GM23338 (cell line): ENCODE results near the gene DDX19B. TPM values are rescaled to one million over a fixed set of nuclear protein-coding genes. Genes with fewer than 3 reads are reported as not detected.

Experiments used
- ATAC-seq: fragments of 200-7000 bp; cut with Tn5 transposase; 3 replicates; pipeline ENCODE4 v1.9.1; 2020
- DNase-seq: peaks from one replicate; pipeline ENCODE4 v3.0.0-alpha.2; 2015; ENCODE audit warnings: low spot score
- H2AFZ ChIP-seq: fragments of 200-600 bp; sonication (generic); 2 replicates; pipeline ENCODE4 v1.8.0; 2016; ENCODE audit warnings: antibody characterized with exemption, mild to moderate bottlenecking, moderate library complexity
- H3F3A ChIP-seq: fragments of 200-600 bp; sonication (generic); replicated peaks from 2 replicates; pipeline ENCODE4 v1.8.0; 2017; ENCODE audit warnings: antibody characterized with exemption, mixed run types, low read depth
- H3K27ac ChIP-seq: fragments of 200-600 bp; sonication (generic); 2 replicates; pipeline ENCODE4 v1.6.1; 2016; ENCODE audit warnings: low read depth
- H3K27me3 ChIP-seq: fragments of 200-600 bp; sonication (generic); 2 replicates; pipeline ENCODE4 v1.8.0; 2016; ENCODE audit warnings: mild to moderate bottlenecking, mixed run types, moderate library complexity; ENCODE audit not compliant: insufficient read depth
- H3K36me3 ChIP-seq: fragments of 200-600 bp; sonication (generic); 2 replicates; pipeline ENCODE4 v1.8.0; 2016; ENCODE audit warnings: mild to moderate bottlenecking; ENCODE audit not compliant: insufficient read depth
- H3K4me1 ChIP-seq: fragments of 200-600 bp; sonication (generic); 2 replicates; pipeline ENCODE4 v1.8.0; 2016; ENCODE audit warnings: mild to moderate bottlenecking, moderate library complexity; ENCODE audit not compliant: insufficient read depth
- H3K4me2 ChIP-seq: fragments of 200-600 bp; sonication (generic); 2 replicates; pipeline ENCODE4 v1.7.1; 2017; ENCODE audit warnings: mixed run types
- H3K4me3 ChIP-seq: fragments of 200-600 bp; sonication (generic); 2 replicates; pipeline ENCODE4 v1.6.1; 2016; ENCODE audit warnings: mixed run types
- H3K79me2 ChIP-seq: fragments of 200-600 bp; sonication (generic); replicated peaks from 2 replicates; pipeline ENCODE4 v1.8.0; 2017; ENCODE audit warnings: mild to moderate bottlenecking; ENCODE audit not compliant: insufficient read depth
- H3K9me2 ChIP-seq: fragments of 200-600 bp; sonication (generic); 2 replicates; pipeline ENCODE4 v1.8.0; 2017; ENCODE audit not compliant: insufficient read depth
- H4K20me1 ChIP-seq: fragments of 200-600 bp; sonication (generic); replicated peaks from 2 replicates; pipeline ENCODE4 v1.8.0; 2017; ENCODE audit warnings: mild to moderate bottlenecking; ENCODE audit not compliant: insufficient read depth
- H3K27ac Mint-ChIP-seq: 2 replicates; pipeline ENCODE4 v1.8.0; 2020; ENCODE audit warnings: inconsistent platforms, mild to moderate bottlenecking, moderate library complexity, mixed read lengths
- H3K27me3 Mint-ChIP-seq: 3 replicates; pipeline ENCODE4 v1.8.0; 2022; ENCODE audit warnings: low read depth, mild to moderate bottlenecking, moderate library complexity, mixed read lengths, inconsistent platforms; ENCODE audit not compliant: insufficient read depth, poor library complexity
- H3K36me3 Mint-ChIP-seq: 3 replicates; pipeline ENCODE4 v1.8.0; 2021; ENCODE audit warnings: low read depth, mild to moderate bottlenecking, inconsistent platforms, moderate library complexity, mixed read lengths
- H3K4me1 Mint-ChIP-seq: 3 replicates; pipeline ENCODE4 v1.8.0; 2020; ENCODE audit warnings: mild to moderate bottlenecking, inconsistent platforms, mixed read lengths
- H3K4me3 Mint-ChIP-seq: 3 replicates; pipeline ENCODE4 v1.8.0; 2021; ENCODE audit warnings: moderate library complexity, mild to moderate bottlenecking, inconsistent platforms, mixed read lengths
- H3K9me3 Mint-ChIP-seq: 3 replicates; pipeline ENCODE4 v1.8.0; 2020; ENCODE audit warnings: moderate library complexity, mild to moderate bottlenecking, inconsistent platforms, mixed read lengths
- EZH2 ChIP-seq: fragments of 200-600 bp; sonication (generic); IDR thresholded peaks from one replicate; pipeline ENCODE4 v1.8.0; 2017; ENCODE audit warnings: antibody characterized with exemption, mild to moderate bottlenecking, low read depth; ENCODE audit not compliant: unreplicated experiment
- EZH2phosphoT487 ChIP-seq: fragments of 200-600 bp; sonication (generic); IDR thresholded peaks from one replicate; pipeline ENCODE4 v1.8.1; 2018; ENCODE audit warnings: antibody characterized with exemption; ENCODE audit not compliant: unreplicated experiment
- NANOG ChIP-seq: IDR thresholded peaks from 2 replicates; pipeline ENCODE4 v1.6.1; 2016; ENCODE audit warnings: antibody characterized with exemption, borderline replicate concordance
- POLR2AphosphoS5 ChIP-seq: IDR thresholded peaks from 2 replicates; pipeline ENCODE4 v1.6.1; 2016; ENCODE audit warnings: antibody characterized with exemption, low read depth
- STAT1 ChIP-seq: IDR thresholded peaks from one replicate; pipeline ENCODE4 v1.6.1; 2016; ENCODE audit warnings: antibody characterized with exemption; ENCODE audit not compliant: unreplicated experiment
- ZNF331 ChIP-seq: fragments of 250-450 bp; sonication (Bioruptor Pico); IDR thresholded peaks from 2 replicates; pipeline ENCODE4 v1.5.0; 2020; ENCODE audit warnings: low read depth, mild to moderate bottlenecking, moderate library complexity
- polyA plus RNA-seq: library from polyadenylated mRNA; unstranded; fragments of >200 nt; fragmentation: Nextera tagmentation; extraction: Ambion mirVana; gene quantifications from 2 replicates; pipeline ENCODE4 v1.2.1, GENCODE V29; 2016
- total RNA-seq: library from RNA; depleted of rRNA; stranded (reverse); fragments of >200 nt; shearing (Covaris generic); gene quantifications from 2 replicates; pipeline ENCODE4 v1.2.3, GENCODE V29; 2014
- TF ChIP-seq, protein P1 (sequence below): fragments of 250-450 bp; sonication (Bioruptor Pico); IDR thresholded peaks from 2 replicates; pipeline ENCODE4 v1.5.0; 2020; ENCODE audit warnings: mild to moderate bottlenecking, moderate library complexity
- TF ChIP-seq, protein P2 (sequence below), 2 experiments: fragments of 200-600 bp in 1 of 2; sonication (generic) in 1 of 2; conservative IDR thresholded peaks; 2 replicates each; pipeline versions ENCODE4 v1.5.1 to v1.6.1; 2016 to 2017; ENCODE audit warnings: antibody characterized with exemption in 2 of 2, low read depth in 2 of 2, mild to moderate bottlenecking in 2 of 2, moderate library complexity in 1 of 2
- TF ChIP-seq, protein P3 (sequence below): IDR thresholded peaks from 2 replicates; pipeline ENCODE4 v1.6.1; 2016; ENCODE audit warnings: antibody characterized with exemption
- TF ChIP-seq, protein P4 (sequence below): IDR thresholded peaks from one replicate; pipeline ENCODE4 v1.6.1; 2018; ENCODE audit warnings: antibody characterized with exemption; ENCODE audit not compliant: unreplicated experiment

The DDX19B gene
- total and polyA plus RNA-seq, 2 experiments from 2014 or later, result 42.2 to 45.8 TPM

DNA sequence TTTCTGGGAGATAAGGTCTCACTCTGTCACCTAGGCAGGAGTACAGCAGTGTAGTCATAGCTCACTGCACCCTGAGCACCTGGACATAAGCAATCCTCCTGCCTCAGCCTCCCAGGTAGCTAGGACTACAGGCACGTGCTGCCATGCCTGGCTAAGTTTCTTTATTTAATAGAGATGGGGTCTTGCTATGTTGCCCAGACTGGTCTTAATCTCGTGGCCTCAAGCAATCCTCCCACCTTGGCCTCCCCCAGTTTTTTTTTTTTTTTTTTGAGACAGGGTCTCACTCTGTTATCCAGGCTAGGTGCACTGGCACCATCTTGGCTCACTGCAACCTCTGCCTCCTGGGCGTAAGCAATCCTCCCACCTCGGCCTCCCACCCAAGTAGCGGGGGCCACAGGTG is 21.1 kb downstream of the DDX19B start (continued):
- TF ChIP-seq, protein P1, sequence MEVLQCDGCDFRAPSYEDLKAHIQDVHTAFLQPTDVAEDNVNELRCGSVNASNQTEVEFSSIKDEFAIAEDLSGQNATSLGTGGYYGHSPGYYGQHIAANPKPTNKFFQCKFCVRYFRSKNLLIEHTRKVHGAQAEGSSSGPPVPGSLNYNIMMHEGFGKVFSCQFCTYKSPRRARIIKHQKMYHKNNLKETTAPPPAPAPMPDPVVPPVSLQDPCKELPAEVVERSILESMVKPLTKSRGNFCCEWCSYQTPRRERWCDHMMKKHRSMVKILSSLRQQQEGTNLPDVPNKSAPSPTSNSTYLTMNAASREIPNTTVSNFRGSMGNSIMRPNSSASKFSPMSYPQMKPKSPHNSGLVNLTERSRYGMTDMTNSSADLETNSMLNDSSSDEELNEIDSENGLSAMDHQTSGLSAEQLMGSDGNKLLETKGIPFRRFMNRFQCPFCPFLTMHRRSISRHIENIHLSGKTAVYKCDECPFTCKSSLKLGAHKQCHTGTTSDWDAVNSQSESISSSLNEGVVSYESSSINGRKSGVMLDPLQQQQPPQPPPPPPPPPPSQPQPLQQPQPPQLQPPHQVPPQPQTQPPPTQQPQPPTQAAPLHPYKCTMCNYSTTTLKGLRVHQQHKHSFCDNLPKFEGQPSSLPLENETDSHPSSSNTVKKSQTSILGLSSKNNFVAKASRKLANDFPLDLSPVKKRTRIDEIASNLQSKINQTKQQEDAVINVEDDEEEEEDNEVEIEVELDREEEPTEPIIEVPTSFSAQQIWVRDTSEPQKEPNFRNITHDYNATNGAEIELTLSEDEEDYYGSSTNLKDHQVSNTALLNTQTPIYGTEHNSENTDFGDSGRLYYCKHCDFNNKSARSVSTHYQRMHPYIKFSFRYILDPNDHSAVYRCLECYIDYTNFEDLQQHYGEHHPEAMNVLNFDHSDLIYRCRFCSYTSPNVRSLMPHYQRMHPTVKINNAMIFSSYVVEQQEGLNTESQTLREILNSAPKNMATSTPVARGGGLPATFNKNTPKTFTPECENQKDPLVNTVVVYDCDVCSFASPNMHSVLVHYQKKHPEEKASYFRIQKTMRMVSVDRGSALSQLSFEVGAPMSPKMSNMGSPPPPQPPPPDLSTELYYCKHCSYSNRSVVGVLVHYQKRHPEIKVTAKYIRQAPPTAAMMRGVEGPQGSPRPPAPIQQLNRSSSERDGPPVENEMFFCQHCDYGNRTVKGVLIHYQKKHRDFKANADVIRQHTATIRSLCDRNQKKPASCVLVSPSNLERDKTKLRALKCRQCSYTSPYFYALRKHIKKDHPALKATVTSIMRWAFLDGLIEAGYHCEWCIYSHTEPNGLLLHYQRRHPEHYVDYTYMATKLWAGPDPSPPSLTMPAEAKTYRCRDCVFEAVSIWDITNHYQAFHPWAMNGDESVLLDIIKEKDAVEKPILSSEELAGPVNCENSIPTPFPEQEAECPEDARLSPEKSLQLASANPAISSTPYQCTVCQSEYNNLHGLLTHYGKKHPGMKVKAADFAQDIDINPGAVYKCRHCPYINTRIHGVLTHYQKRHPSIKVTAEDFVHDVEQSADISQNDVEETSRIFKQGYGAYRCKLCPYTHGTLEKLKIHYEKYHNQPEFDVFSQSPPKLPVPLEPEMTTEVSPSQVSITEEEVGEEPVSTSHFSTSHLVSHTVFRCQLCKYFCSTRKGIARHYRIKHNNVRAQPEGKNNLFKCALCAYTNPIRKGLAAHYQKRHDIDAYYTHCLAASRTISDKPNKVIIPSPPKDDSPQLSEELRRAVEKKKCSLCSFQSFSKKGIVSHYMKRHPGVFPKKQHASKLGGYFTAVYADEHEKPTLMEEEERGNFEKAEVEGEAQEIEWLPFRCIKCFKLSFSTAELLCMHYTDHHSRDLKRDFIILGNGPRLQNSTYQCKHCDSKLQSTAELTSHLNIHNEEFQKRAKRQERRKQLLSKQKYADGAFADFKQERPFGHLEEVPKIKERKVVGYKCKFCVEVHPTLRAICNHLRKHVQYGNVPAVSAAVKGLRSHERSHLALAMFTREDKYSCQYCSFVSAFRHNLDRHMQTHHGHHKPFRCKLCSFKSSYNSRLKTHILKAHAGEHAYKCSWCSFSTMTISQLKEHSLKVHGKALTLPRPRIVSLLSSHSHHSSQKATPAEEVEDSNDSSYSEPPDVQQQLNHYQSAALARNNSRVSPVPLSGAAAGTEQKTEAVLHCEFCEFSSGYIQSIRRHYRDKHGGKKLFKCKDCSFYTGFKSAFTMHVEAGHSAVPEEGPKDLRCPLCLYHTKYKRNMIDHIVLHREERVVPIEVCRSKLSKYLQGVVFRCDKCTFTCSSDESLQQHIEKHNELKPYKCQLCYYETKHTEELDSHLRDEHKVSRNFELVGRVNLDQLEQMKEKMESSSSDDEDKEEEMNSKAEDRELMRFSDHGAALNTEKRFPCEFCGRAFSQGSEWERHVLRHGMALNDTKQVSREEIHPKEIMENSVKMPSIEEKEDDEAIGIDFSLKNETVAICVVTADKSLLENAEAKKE (CRISPR knock-in tag), result no peak
- TF ChIP-seq ZNF331 (CRISPR knock-in tag) (no peak), NANOG (no peak), EZH2 (no peak)

DNA sequence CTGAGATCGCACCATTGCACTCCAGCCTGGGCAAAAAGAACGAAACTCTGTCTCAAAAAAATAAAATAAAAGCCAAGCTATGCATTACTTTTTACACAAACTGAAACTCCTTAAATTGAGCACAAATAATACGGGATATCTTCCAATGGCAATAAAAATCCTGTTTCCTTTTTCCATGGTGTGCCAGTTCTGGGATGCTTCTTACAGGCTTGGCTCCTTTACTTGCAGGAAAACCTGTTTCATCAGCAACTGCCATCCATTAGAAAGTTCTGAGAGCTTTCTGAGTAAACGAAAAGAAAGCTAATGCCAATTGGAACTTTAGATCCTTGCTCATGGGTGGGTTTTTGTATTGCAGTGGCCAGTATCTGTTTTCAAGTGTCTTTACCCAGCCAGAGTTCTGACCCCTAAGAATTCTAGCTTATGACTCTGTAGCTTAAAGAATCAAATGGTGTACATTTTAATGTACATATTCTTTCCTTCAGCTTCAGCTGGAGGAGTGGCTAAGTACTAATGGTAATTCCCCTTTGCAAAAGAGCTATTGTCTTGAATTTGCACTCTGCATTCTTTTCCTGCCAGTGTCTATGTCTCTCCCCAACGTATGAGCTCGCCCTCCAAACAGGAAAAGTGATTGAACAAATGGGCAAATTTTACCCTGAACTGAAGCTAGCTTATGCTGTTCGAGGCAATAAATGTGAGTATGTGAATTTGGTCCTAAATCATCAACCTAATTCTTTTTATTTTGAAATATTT is 26.2 kb downstream of the DDX19B start:
- H3K9me2 ChIP-seq, result no peaks in the 10 kb centered on the region
- Mint-ChIP-seq H3K36me3 (peaks cover 34% of the 10 kb centered on the region), H3K9me3 (no peaks in the 10 kb centered on the region), H3K4me1 (no peaks in the 10 kb centered on the region), H3K27me3 (no peaks in the 10 kb centered on the region), H3K27ac (no peak overlapping the region), H3K4me3 (no peak overlapping the region)
- H3K27ac ChIP-seq, result no peak overlapping the region
- no peaks in the 10 kb centered on the region for H3K4me1 ChIP-seq
- H3K4me2 ChIP-seq, result no peak overlapping the region
- H2AFZ ChIP-seq, result no peak overlapping the region
- no peaks in the 10 kb centered on the region for H3K79me2 ChIP-seq
- H3K27me3 ChIP-seq, result no peaks in the 10 kb centered on the region
- DNase-seq, result no peak
- H3K4me3 ChIP-seq, result no peak overlapping the region
- no peak for ATAC-seq
- no peaks in the 10 kb centered on the region for H3F3A ChIP-seq
- H4K20me1 ChIP-seq, result no peaks in the 10 kb centered on the region
- H3K36me3 ChIP-seq, result peaks cover 19% of the 10 kb centered on the region; the same call in 1 of the 2 replicates
- TF ChIP-seq, protein P2, sequence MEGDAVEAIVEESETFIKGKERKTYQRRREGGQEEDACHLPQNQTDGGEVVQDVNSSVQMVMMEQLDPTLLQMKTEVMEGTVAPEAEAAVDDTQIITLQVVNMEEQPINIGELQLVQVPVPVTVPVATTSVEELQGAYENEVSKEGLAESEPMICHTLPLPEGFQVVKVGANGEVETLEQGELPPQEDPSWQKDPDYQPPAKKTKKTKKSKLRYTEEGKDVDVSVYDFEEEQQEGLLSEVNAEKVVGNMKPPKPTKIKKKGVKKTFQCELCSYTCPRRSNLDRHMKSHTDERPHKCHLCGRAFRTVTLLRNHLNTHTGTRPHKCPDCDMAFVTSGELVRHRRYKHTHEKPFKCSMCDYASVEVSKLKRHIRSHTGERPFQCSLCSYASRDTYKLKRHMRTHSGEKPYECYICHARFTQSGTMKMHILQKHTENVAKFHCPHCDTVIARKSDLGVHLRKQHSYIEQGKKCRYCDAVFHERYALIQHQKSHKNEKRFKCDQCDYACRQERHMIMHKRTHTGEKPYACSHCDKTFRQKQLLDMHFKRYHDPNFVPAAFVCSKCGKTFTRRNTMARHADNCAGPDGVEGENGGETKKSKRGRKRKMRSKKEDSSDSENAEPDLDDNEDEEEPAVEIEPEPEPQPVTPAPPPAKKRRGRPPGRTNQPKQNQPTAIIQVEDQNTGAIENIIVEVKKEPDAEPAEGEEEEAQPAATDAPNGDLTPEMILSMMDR (conservative IDR thresholded peaks at IDR 0.05; ENCODE audit: low read depth in 2 of 2), result no peak
- TF ChIP-seq, protein P3, sequence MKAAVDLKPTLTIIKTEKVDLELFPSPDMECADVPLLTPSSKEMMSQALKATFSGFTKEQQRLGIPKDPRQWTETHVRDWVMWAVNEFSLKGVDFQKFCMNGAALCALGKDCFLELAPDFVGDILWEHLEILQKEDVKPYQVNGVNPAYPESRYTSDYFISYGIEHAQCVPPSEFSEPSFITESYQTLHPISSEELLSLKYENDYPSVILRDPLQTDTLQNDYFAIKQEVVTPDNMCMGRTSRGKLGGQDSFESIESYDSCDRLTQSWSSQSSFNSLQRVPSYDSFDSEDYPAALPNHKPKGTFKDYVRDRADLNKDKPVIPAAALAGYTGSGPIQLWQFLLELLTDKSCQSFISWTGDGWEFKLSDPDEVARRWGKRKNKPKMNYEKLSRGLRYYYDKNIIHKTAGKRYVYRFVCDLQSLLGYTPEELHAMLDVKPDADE, result no peak
- no peak for TF ChIP-seq STAT1
- TF ChIP-seq ZNF331 (CRISPR knock-in tag), result no peak
- no peak for TF ChIP-seq NANOG
- no peak for TF ChIP-seq EZH2phosphoT487
- TF ChIP-seq, protein P4, sequence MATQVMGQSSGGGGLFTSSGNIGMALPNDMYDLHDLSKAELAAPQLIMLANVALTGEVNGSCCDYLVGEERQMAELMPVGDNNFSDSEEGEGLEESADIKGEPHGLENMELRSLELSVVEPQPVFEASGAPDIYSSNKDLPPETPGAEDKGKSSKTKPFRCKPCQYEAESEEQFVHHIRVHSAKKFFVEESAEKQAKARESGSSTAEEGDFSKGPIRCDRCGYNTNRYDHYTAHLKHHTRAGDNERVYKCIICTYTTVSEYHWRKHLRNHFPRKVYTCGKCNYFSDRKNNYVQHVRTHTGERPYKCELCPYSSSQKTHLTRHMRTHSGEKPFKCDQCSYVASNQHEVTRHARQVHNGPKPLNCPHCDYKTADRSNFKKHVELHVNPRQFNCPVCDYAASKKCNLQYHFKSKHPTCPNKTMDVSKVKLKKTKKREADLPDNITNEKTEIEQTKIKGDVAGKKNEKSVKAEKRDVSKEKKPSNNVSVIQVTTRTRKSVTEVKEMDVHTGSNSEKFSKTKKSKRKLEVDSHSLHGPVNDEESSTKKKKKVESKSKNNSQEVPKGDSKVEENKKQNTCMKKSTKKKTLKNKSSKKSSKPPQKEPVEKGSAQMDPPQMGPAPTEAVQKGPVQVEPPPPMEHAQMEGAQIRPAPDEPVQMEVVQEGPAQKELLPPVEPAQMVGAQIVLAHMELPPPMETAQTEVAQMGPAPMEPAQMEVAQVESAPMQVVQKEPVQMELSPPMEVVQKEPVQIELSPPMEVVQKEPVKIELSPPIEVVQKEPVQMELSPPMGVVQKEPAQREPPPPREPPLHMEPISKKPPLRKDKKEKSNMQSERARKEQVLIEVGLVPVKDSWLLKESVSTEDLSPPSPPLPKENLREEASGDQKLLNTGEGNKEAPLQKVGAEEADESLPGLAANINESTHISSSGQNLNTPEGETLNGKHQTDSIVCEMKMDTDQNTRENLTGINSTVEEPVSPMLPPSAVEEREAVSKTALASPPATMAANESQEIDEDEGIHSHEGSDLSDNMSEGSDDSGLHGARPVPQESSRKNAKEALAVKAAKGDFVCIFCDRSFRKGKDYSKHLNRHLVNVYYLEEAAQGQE, result no peak
- TF ChIP-seq POLR2AphosphoS5, result no peak
- no peak for TF ChIP-seq EZH2
